ENCODE data around the gene INMT.
A peak's percentile ranks its signal among the peaks of the same experiment; 100 is the strongest.

Gene INMT

GRCh38 chr7:30706908-30707307, 45.0 kb upstream of the INMT start:
- TF ChIP-seq, protein P1, sequence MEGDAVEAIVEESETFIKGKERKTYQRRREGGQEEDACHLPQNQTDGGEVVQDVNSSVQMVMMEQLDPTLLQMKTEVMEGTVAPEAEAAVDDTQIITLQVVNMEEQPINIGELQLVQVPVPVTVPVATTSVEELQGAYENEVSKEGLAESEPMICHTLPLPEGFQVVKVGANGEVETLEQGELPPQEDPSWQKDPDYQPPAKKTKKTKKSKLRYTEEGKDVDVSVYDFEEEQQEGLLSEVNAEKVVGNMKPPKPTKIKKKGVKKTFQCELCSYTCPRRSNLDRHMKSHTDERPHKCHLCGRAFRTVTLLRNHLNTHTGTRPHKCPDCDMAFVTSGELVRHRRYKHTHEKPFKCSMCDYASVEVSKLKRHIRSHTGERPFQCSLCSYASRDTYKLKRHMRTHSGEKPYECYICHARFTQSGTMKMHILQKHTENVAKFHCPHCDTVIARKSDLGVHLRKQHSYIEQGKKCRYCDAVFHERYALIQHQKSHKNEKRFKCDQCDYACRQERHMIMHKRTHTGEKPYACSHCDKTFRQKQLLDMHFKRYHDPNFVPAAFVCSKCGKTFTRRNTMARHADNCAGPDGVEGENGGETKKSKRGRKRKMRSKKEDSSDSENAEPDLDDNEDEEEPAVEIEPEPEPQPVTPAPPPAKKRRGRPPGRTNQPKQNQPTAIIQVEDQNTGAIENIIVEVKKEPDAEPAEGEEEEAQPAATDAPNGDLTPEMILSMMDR (IDR thresholded peaks at IDR 0.05), result no peak

DNA sequence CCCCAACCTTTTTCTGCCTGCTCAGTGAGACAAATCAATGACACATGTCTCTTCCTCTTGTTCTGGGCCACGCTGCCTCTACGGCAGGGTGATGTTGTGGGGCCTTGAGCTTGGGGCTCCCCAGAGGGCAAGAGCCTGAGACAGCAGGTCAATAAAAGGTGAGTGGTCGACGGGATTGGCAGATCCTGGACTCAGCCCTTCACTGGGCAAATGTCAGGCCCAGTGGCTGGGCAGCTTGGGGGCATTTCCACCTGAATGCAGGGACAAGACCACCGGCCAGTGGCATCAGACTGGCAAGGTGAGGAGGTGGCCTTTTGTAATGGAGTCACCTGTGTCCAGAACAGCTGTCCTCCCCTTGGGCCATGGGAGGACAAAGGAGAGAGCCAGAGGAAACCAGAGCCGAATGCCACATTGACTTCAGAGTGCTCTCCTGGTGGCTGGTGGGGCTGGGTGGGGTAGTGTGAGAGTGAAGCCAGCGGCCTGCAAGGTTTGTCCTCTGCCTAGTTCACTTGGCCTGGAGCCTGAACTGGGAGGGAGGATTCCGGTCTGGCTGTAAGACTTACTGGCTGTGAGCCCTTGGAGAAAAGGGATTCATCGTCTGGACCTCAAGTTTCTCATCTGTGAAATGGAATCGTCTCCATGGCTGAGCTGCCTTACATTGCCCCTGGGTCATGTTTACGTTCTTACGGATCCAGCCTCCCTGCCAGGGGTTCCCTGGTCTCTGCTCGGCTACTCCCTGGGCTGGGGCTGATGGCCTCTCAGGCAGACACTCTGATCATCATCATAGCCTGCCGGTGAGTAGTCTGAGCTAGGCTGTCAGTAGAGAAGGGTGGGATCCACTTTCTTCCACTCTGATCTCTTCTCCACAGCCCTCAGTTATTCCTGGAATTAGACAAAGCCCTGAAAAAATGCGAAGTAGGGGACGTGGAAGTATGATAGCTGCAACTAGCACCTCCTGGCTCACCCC, 44.3 kb upstream of the INMT start:
- DNase-seq (ENCODE audit: low spot score), result no peak
- H3K4me3 ChIP-seq, result no peak overlapping the region
- peak overlapping the region in 1 of 2 donors; percentile 55 for H3K27ac ChIP-seq
- TF ChIP-seq, protein P1 (IDR thresholded peaks at IDR 0.05), result no peak

More at GRCh38 chr7:30706908-30707307, 45.0 kb upstream of the INMT start:
- Histone ChIP-seq H3K27ac (peak overlapping the region in 1 of 2 donors; percentile 55), H3K4me3 (no peak overlapping the region)
- DNase-seq (ENCODE audit: low spot score), result no peak

- TF ChIP-seq, protein P1 (IDR thresholded peaks at IDR 0.05), result no peak
- DNase-seq (ENCODE audit: low spot score), result no peak
- Histone ChIP-seq H3K4me3 (no peak overlapping the region), H3K27ac (peak overlapping the region in 1 of 2 donors; percentile 55)
These were observed 43.5 kb upstream of the INMT start for GRCh38 chr7:30708412-30708811.

DNA sequence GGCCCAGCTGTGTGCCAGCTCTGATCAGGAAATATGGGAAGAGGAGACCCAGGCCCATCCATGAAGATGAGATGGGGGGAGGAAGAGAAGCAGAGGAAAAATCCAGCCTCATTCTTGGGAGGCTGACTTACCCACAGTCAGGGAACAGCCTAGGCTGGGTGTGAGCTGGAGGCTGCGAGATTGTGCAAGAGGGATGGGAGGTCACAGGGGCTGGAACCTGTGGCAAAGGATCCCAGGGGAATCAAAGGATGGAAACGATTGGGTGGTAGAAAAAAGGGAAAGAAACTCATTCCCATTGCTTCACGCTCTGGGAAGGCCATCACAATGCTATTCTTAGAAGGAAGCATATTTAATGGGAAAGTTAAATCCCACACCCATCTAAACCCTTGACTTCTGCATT, 43.0 kb upstream of the INMT start:
- no peak for DNase-seq (ENCODE audit: low spot score)
- Histone ChIP-seq H3K4me3 (no peak overlapping the region), H3K27ac (no peak overlapping the region)
- TF ChIP-seq, protein P1 (IDR thresholded peaks at IDR 0.05), result no peak

DNA sequence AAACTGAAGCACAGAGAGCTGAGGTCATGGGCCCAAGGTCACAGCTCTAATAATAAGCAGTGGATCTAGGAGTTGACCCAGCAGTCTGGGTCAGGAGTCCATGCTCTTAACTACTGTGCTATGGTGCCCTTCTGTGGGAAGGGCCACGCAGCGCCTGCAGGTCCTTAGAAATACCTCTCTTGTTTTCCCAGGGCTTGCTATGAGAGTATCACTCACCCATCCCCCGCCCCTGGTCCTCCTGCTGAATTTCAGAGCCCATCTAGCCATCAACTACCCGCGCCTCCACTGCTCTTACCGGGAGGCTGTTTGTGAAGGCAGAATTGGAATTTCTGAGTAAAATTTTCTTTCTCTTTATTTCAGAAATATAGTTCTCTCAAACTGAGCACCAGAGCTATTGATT, 42.4 kb upstream of the INMT start:
- TF ChIP-seq, protein P1 (IDR thresholded peaks at IDR 0.05), result no peak
- H3K27ac ChIP-seq, result peak overlapping the region in 1 of 2 donors; percentile 20
- no peak for DNase-seq (ENCODE audit: low spot score)
- no peak overlapping the region for H3K4me3 ChIP-seq

DNA sequence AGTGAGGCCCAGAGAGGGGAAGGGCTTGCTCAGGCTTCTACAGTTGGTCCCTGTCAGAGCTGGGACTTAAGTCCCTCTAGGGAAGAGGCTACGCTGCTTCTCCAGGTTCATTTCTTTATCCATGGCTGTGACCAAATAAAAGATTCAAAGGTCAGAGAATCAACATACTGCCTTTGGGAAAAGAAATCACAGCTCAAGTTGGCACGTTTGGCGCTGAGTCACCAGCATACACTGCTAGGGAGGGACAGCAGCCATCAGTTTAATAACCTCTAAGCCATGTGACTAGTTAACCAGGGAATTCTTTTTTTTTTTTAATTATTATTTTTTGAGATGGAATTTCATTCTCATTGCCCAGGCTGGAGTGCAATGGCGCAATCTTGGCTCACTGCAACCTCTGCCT, 41.3 kb upstream of the INMT start:
- TF ChIP-seq, protein P1 (IDR thresholded peaks at IDR 0.05), result no peak
- DNase-seq (ENCODE audit: low spot score), result no peak
- Histone ChIP-seq H3K27ac (no peak overlapping the region), H3K4me3 (no peak overlapping the region)

GRCh38 chr7:30713392-30713791, 38.5 kb upstream of the INMT start:
- no peak overlapping the region for H3K27ac ChIP-seq
- TF ChIP-seq, protein P1 (IDR thresholded peaks at IDR 0.05), result no peak
- DNase-seq (ENCODE audit: low spot score), result no peak
- H3K4me3 ChIP-seq, result no peak overlapping the region

All from coronary artery (tissue), 2 donors.